GM18499 (cell line): ENCODE results near the gene CMA1.
"Not testable (repeated sequence)": the region's sequence is repeated elsewhere in the genome, so short reads cannot be mapped to it uniquely, and the experiment has no call there.

Experiments
- ATAC-seq: cut with Tn5 transposase; IDR thresholded peaks from one replicate; pipeline ENCODE4 v1.9.1; 2021; ENCODE audit warnings: moderate number of reproducible peaks; ENCODE audit not compliant: insufficient read depth, unreplicated experiment

CMA1 gene

GRCh38 chr14:24508155-24508840 lies at the start of gene CMA1:
Gene CMA1 (minus strand): TSS chr14:24508265. CDS start chr14:24508235, 30 bp downstream.
- ATAC-seq: peak; percentile 62

- no peak for ATAC-seq
Measured at GRCh38 chr14:24556756-24557155, 48.7 kb upstream of the CMA1 start.

GRCh38 chr14:24549064-24549463 lies 41.0 kb upstream of the CMA1 start:
- ATAC-seq: not testable (repeated sequence)

GRCh38 chr14:24542346-24542936 lies 34.4 kb upstream of the CMA1 start:
- no peak for ATAC-seq

GRCh38 chr14:24535737-24536136 lies 27.7 kb upstream of the CMA1 start:
- no peak for ATAC-seq

GRCh38 chr14:24534286-24534685 lies 26.2 kb upstream of the CMA1 start:
- ATAC-seq: no peak

- not testable (repeated sequence) for ATAC-seq
Measured at GRCh38 chr14:24525877-24526620, 18.0 kb upstream of the CMA1 start.

- ATAC-seq: no peak
Measured at GRCh38 chr14:24518851-24519250, 10.8 kb upstream of the CMA1 start.

- no peak for ATAC-seq
Measured at GRCh38 chr14:24514209-24514608, 6.1 kb upstream of the CMA1 start.

- no peak for ATAC-seq
Measured at GRCh38 chr14:24513009-24513408, 4.9 kb upstream of the CMA1 start.

GRCh38 chr14:24506443-24506842 lies 1.6 kb downstream of the CMA1 start:
- no peak for ATAC-seq

- ATAC-seq: no peak
Measured at GRCh38 chr14:24504425-24504950, 3.6 kb downstream of the CMA1 start.

GRCh38 chr14:24491586-24492408 lies 16.3 kb downstream of the CMA1 start:
- not testable (repeated sequence) for ATAC-seq

- ATAC-seq: no peak
Measured at GRCh38 chr14:24483604-24484252, 24.3 kb downstream of the CMA1 start.

GRCh38 chr14:24482699-24483303 lies 25.3 kb downstream of the CMA1 start:
- ATAC-seq: not testable (repeated sequence)

- peak; percentile 48 for ATAC-seq
Measured at GRCh38 chr14:24481622-24482324, 26.3 kb downstream of the CMA1 start.

- not testable (repeated sequence) for ATAC-seq
Measured at GRCh38 chr14:24479999-24480398, 28.1 kb downstream of the CMA1 start.

- no peak for ATAC-seq
Measured at GRCh38 chr14:24475261-24475660, 32.8 kb downstream of the CMA1 start.

GRCh38 chr14:24473211-24473610 lies 34.9 kb downstream of the CMA1 start:
- no peak for ATAC-seq
